HG02970 (cell line): ENCODE data around the gene SLAMF9.

Experiments used
- ATAC-seq: cut with Tn5 transposase; IDR thresholded peaks from one replicate; pipeline ENCODE4 v1.9.1; 2021; ENCODE audit warnings: mild to moderate bottlenecking, moderate library complexity, moderate number of reproducible peaks; ENCODE audit not compliant: unreplicated experiment, low FRiP score

SLAMF9 gene

DNA sequence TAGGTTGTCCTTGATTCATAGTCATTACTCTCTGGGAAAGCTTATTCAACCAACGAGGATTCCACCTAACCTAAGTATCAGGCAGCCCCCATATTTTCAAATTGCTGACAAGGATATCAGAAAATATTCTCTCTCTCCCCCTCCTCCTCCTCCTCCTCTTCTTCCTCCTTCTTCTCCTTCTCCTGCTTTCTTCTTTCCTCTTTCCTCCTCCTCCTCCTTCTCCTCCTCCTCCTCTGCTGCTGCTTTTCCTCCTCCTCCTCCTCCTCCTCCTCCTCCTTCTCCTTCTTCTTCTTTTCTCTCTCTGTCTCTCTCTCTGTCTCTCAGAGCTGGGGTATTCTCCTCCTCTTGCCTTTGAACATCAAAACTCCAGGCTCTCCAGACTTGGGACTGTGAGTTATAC is 6.1 kb downstream of the SLAMF9 start:
- ATAC-seq, result no peak

DNA sequence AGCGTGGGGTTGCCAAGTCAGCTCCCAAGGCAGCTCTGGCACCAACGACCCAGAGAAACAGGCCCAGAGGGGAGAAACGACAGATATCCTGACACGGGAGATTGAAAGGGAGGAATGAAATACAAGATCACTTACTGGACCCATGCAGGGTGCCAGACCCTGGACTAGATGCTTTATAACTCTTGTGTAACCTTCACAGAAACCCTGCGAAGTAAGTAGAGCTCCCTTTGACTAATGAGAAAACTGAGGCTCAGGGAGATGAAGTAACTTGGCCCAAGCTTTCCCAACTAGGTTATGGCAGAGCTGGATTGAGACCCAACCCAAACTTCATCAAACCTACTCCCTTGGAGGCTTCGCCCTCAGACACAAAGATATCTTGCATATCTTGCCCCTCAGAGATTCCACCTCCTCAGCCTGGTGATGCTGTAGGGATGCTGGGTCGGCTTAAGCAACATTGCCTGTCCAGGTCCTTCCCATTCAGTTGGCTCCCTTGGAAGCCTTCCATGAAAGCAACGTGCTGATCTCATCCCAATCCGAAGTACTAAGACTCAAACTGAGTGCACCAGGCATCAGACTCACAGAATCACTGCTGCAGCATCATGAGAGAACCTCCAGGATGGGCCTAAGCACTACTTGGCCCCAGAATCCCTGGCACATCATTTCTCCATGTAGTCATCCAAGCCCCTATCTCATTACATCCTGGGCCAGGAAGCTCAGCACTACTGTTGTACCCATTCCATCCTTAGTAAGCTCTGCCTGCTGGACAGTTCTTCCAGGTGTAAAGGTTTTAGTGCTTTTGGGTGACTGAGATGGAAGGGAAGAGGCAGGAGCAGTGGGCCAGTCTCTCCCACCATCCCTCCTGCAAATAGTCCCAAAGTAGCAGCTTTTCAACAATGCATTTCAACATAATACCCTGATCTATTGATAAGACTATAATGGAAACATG is 7.5 kb downstream of the SLAMF9 start:
- ATAC-seq, result no peak

DNA sequence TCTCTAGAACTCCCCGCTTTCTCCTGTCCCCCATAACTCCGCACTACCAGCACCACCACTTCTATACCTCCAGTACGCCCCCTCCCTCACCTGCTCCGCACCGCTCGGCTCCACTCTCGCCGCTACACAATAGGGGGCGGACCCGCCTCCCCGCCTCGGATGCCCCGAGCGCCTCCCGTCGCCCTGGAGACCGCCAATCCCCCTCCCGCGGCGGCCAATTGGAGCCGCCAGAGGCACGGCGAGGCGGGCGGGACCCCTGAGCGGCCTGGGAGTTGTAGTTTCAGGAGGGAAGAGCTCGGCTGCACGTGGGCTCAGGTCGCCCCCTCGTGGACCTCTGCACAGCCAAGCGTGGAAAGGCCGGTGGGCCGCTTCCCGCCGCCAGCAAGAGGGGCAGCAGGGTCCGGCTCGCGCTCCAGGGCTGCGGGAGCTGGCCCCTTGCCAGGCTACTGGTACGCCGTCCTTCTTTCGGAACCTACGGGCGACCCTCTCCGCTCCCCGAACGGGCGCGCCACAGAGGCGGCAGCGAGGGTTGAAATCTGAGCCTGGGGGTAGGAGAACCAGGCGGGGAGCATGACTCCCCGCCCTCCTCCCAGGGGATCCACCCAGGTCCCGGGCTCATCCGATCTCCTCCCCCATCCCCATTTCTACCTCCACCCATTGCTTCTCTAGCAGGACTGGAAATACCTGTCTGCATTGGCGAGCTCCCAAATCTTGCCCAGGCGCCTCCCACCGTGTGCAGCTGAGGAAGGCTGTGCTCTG is 8.4 kb downstream of the SLAMF9 start, which contains the start of gene IGSF9:
Gene IGSF9, minus strand, starts transcription at position 131 of the 759 bp plus-strand sequence. CDS start 2,159 bp downstream, outside the sequence.
- no peak for ATAC-seq

DNA sequence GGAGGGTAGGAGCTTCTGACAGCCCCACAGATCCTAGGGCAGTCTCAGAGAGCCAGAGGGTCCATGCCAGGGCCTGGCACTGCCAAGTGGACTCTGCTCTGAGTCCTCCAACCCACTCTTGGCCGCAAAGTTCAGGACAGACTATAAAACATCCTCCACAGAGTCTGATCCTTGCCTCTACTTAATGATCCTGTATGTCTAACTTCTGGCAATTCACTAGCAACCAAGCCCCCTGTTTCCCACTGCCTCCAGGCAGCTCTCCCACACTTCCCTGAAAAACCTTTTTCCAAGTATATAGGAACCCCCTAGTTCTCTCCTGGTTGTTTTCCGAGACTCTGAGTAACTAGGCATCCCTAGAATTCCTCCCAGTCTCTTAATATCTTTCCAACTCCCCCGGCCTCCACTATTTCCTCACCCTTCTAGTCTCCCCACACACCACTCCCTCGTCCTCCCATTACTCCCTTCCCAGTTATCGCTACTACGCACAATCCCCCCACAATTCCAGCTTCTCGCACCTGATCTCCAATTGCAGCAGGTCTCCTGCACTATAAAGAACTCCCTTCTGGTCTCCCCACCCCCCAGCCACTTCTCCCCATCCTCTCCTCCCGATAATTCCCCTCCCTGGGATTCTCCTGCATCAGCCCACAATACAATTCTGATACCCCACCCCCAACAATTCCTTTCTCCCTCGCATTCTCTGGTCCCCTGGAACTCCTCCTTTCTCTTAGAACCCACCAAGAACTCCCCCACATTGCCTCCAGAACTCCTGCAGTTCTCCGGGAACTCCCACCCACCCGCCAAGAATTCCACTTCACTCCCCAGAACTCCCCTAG is 9.2 kb downstream of the SLAMF9 start:
- no peak for ATAC-seq

DNA sequence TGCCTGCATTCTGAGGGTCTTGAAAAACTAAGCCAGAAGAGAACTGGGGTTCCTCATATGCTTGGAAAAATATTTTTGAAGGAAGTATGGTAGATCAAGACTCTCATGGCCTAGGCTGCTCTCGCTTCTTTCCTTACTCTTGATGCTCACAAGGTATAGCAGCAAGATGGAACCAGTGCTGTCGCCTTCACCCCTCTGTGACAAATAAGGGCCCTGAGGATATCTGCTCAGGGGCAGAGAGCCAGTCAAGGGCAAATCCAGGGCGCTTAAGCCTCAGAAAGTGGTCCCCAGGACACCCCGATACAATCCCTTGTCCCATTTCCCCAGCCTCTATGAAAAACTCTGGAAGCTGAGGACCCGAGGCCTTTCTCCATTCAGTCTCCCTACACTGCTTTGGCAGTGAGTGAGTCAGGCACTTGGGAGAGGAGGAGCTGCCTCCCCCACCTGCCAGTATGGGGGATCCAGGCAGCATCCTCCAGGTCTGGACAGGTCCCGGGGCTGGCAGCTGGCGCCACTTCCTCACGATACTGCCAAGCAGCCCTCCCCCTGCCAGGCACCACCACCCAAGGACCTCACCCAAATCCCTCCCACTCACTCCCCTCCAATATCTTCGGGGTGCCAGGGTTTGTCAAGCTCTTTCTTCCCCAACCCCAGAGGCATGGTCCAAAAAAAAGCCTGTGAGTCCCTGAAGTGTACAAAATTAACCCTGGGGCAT is 10.0 kb downstream of the SLAMF9 start:
- no peak for ATAC-seq

DNA sequence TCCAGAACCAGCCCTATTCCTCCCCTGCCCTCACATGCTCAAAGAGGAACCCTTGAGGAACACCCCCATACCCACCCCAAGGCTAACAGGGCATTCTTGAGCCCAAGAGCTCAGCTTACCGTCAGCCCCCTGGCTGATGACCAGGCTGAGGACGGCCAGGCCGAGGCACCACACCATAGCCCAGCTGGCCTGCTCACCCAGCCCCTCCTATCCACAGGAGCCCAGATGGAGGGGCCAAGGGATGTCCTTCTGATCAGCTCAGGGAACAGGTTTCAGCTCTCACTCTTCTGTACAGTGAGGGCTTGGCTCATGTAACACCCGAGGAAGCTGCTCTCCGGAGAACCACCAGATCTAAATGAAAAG is 10.8 kb downstream of the SLAMF9 start:
- no peak for ATAC-seq

DNA sequence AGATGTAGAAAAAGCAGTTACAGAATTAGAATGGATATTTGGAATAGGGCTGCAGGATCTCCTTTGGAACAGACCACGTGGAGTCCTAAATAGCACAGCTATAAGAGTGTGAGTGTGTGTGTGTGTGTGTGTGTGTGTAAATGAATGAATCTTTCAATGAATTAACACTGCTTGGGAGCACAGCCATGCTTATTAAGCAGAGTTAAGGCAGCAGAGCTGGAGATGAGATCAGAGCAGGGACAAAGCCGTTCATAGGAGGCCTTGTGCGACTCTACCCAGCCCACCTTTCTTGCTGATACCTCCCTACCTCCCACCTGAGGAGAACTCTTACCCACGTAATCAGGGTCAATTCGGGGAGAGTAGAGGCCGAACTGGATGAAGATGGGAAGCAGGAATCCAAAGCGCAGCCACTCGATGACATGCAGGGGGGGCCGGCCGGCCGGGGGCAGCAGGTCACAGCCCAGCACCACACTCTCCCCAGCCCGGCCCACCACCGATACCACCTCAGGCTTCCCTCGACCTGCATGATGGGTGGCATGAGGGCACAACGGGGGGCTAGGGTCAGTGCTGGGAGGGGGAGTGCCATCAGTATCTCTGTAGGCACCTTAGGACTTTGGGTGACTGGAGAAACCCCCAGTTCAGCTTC is 11.3 kb downstream of the SLAMF9 start:
- no peak for ATAC-seq

DNA sequence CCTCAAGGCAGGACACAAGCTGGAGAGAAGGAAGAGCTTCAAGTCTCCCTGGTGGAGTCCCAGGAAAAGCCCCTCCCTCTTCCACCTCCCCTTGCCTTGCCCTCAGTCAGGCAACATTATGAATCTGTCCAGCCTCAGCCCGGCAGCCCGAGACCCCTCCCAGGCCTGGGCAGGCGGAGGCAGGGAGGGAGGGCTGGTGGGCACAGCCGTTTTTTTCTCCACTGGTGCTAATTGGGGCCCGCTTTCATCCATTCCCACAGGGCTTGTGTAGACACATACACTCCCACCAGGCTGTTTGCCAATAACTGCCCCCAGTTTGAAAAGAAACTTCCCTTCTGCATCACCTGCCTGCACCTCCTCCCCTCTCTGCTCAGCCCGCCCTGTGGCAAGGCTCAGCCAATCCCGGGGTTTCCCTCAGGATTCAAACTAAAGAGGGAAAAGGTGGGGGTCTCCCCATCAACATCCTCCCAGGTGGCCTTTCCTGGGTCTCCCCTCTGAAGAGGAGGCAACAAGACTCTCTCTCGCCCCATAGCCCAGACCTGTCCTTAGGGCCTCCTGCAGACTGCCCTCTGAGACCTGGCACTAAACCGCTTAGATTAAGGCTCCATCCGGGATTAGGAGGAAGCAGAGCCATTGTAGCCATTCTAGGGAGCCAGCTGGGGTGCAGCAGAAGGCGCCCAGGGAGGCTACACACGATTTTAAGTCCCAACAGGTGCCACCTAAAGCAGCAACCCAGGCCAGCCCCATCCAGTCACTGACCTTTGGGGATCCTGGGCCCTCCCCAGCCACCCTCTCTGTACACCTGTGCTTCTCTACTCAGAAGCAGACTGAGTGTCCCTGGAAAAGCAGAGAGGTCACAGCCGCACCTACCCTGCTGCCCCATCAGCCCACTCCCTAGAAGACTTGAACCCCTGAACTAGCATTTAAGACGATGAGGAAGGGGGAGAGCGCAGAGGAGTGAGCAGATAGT is 12.2 kb downstream of the SLAMF9 start:
- ATAC-seq, result no peak

DNA sequence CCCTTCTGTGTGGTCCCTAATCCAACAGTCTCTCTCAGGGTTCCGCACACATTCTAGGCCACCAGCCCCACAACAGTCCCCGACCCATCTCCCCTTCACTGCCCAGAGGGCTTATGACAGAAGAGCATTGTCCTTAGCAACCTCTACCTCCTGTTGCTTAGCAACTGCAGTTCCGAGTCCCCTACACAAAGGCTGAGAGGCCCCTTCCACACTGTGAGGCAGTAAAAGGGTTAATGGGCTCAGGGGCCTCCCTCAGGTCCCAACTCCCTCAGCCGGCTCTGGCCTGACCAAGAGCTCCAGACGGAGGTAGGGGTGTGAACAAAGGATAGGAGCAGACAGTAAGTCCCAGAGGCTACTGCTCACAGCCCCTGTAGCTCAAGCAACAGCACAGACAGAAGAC is 12.9 kb downstream of the SLAMF9 start:
- no peak for ATAC-seq

DNA sequence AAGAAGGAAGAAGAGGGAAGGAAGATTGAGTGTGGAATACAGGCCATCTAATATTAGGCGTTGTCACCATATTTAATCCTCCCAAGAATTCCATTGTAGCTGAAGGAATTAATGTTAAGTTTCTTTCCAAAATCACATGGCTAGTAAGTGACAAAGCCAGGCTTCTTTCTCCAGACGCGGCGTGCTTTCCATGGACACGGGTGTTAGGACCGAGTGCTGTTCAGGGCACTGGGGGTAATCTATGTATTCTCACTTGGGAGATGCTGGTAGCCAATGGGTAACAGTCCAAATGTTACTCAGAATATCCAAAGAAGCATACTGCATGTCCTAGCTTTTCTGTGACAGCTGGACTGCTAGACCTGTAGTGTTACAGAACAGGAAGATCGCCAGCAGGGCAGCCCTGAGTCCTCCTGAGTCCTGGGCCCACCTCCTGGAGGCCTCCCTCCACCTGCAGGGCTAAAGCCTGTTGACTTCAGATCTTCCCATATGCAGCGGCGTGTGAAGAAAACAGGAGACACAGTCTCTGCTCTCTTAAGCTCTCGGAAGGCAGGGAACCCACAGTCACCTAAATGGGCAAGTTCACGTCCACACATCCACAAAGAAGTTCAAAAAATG is 13.9 kb downstream of the SLAMF9 start:
- ATAC-seq, result no peak

DNA sequence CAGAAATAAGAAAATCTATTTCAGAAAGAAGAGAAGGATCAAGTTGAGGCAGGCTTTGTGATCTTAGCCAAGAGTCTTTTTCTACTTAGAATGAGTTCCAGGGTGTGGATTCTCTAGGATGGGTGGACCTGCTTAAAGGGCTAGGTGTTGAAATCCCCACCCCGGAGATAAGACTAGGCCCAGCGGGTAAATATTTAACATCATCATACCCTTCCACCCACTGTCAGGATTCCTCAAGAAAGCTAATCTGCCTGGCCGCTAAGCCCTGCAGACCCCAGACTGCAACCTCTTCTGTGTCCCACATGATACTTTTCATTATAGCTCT is 14.4 kb downstream of the SLAMF9 start:
- ATAC-seq, result no peak

DNA sequence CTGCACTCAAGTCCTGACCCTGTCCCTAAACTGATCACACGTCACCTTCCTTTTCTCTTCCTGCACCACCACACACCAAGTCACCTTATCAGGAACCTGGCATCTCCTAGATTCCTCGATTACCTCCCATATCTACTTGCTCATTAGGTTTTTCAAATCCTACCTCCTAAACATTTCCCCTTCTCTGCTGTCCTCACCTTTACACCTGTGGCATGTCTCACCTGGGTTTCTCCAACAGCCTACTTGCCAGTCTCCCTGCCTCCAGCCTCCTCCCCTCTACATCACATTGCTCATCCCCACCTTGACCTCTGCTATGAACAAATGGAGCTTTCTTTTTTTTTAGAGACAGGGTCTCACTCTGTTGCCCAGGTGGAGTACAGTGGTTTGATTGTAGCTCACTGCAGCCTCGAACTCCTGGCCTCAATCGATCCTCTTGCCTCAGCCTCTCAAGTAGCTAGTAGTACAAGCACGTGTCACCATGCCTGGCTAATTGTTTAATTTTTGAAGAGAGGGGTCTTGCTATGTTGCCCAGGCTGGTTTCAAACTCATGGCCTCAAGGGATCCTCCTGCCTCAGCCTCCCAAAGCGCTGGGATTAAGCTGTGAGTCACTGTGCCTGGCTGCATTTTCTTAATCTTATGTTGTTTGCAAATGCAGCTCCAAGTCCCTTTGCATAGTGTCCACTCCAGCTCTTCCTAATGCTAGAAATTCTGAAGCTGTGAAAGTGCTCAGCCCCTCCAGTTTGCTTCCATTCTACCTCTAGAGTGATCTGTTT is 14.9 kb downstream of the SLAMF9 start:
- ATAC-seq, result no peak

DNA sequence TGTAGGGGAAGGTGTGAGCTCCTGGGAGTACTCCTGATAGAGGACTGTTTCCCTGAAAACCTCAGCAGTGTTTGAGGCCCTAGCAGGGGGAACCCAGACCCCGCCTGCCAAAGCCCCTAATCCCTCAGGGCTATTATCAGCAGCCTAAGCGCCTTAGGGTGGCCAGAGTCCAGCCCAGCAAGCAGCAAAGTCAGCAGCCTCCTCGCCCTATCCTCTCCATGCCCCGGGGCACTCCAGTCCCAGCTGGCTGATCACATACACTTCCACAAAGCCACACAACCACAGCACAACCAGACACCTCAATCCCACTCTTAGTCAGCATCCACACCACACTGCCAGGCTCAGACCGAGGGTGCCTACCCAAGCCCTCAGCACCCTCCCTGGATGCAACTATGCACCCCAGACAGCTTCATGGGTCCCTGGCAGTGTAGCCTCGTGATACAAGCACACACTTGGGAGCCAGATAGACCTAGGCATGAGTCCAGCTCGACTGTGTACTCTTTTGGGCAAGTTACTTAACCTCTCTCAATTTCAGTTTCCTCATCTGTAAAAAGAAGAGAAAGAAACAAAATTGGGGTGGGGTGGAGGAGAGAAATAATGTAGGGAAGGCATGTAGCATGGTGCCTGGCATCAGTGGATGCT is 15.7 kb downstream of the SLAMF9 start:
- ATAC-seq, result no peak

DNA sequence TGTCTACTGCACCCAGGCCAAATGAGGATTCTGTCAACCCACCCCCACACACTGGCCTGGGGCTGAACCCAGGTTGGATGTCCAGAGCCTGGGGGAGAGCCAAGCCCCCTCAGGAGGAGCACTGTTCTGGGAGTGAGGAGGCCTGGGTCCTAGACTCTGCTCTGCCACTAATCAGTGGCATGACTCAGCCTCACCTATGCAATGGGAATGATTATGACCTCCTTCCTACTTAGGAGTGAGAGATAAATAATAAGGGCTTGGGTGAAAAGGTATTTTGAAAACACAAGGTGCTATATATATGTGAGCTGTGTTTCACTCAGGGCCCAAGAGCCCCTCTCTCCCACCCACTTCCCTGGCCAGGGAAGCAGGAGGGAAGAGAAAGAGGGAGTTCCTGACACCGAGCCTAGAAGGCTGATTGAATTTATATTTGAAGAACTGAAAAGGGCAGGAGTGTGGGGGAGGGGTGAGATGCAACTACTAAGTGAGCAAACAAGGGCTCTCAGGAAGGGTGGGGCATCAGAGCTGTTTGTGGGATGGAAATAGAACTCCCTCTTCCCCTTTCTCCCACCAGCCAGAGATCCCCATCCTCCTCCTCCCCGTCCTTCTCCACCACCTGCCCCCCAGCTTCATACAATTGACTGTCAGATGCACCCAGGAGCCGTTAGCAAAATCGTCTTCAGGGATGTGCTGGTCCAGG is 16.8 kb downstream of the SLAMF9 start:
- no peak for ATAC-seq

DNA sequence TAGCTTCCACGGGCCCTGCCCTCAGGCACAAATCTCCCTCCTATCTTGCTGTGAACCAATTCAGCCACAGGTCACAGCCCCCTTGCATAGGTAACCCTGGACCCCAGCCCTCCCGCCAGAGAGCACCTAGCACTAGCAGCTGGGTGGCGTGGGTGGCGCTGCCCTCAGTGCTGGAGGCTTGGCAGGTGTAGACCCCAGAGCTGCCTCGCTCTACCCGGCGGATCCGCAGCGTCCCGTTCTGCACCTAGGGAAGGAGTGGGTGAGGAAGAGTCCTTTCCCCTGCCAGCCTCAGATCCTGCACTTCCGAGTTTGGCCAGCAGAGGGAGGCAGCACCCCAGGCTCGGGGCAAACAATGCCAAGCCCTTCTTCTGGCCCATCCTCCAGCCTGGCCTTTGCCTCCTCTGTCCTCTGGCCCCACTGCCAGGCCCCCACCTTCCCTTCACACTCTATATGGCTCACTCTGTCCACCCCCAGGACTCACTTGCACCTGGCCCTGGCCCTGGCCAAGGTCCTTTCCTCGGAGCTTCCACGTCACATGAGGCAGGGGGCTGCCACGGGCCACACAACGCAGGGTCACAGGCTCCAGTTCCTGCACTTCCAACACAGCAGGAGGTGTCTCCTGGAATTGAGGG is 17.6 kb downstream of the SLAMF9 start:
- no peak for ATAC-seq

DNA sequence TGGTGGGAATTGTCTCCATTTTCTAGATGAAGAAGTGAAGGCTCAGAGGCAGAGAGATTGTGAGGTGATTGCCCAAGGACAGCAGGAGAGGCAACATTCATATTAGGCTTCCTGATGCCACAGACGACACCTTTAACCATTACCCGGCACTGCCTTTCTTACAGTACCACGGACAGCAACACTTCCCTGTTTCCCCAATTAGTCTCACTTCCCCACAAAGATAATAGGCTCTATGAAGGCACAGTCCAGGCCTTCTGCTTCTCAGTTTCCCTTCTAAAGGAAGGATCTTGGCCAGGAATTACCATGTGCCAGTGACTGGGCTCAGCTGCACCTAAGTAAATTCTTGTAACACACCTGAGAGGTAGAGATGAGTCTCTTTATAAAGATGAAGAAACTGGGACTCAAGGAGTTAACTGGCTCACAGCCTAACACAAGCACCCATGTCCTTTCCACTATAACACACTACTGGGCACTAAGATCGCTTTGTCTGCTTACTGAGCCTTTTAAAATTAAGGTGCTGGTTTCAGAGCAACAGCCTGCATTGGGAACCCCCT is 18.2 kb downstream of the SLAMF9 start:
- ATAC-seq, result no peak
